ENCODE data around the gene DNAH6.

DNAH6 gene

DNA sequence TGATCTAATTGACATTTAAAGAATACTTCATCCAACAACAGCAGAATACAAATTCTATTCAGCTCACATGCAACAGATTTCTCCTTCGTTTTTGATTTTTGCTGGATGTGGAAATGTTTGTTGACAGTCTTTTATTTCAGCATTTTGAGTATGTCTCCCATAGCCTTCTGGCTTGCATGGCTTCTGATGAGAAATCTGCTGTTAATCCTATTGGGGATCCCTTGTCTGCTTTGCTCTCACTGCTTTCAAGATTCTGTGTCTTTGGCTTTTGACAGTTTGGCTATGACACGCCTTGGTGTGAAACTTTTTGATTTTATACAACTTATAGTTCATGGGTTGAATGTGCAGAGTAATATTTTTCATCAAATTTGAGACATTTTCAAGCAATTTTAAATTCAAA, 319.9 kb downstream of the DNAH6 start:
- DNase-seq (ENCODE audit: low read depth, low spot score), result no peak

GRCh38 chr2:84838434-84839145, 322.3 kb downstream of the DNAH6 start:
- no peak for DNase-seq (ENCODE audit: low read depth, low spot score)

GRCh38 chr2:84839851-84840250, 323.6 kb downstream of the DNAH6 start:
- DNase-seq (ENCODE audit: low read depth, low spot score), result no peak

DNA sequence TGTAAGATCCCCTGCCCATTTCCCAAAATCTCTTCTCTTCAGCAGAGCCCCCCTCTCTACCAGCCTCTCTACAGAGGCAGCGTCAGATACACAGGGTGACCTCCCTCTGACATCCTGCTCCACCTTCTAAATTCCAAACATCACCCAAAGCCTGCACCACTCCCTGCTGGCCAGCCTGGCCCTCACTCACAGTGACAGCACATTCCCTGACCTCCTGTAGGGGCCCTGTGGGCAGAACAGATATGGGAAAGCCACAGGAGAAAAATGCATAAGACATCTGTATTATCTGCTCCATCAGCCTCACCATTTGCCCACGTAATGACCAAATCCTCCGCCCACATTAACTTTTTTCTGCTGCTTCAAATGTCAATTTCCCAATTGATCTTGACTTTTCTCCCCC, 324.0 kb downstream of the DNAH6 start:
- no peak for DNase-seq (ENCODE audit: low read depth, low spot score)

DNA sequence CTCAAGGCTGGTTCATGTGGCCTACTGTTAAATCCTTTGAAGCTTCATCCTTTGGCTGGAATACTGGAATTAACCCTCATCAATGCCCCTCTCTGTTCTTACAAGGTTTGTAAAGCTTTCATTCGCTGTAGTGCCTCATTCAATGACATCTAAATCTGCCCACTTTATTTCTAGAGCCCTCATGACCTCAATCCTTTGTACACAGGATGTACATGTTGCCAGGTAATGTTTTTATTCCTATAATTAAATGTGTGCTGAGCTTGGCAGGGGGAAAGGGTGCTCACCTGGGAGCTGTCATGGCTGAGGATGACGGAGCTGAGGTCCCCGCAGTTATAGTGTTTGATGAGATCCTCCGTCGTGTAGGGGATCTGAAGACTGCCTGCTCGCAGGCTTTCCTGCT, 325.3 kb downstream of the DNAH6 start:
- no peak for DNase-seq (ENCODE audit: low read depth, low spot score)

DNA sequence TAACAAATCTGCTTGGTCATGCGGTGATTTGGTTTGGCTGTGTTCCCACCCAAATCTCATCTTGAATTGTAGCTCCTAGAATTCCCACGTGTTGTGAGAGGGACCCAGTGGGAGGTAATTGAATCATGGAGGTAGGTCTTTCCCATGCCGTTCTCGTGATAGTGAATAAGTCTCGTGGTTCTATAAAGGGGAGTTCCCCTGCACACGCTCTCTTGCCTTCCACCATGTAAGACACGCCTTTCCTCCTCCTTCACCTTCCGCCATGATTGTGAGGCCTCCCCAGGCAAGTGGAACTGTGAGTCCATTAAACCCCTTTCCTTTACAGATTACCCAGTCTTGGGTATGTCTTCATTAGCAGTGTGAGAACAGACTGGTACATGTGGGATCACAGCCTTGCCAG, 327.8 kb downstream of the DNAH6 start:
- no peak for DNase-seq (ENCODE audit: low read depth, low spot score)

DNA sequence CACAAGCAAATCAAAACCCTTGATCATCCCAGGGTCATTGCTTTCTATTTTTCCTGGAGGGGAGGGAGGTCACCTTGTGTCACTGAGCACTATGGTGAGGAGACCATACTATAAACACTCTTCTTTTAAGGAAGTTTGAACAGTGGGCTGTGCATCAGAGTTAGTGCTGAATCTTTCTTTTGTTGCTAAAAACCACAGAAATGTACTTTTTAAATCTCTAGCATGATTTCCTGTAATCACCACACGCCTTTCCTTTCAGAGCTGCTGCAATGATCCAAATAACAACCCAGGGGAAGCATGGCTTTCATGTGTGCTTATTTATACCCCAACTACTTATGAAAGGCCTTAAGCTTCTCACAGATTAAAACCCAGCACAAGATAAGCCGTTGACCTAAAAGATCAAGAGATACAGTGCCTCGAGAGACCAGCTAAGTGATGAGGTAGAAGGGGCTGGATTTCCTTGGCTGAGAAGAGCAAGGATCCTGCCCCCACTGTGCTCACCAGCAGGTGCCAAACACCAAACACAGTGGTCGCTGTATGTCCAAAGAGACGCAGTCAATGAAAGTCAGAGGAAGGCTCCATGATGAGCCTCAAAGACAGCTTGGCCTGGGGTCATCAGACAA, 329.9 kb downstream of the DNAH6 start:
- DNase-seq (ENCODE audit: low read depth, low spot score), result no peak

- DNase-seq (ENCODE audit: low read depth, low spot score), result no peak
Measured at GRCh38 chr2:84846741-84847142, 330.4 kb downstream of the DNAH6 start.

- no peak for DNase-seq (ENCODE audit: low read depth, low spot score)
Measured at GRCh38 chr2:84847326-84848050, 331.2 kb downstream of the DNAH6 start.

- no peak for DNase-seq (ENCODE audit: low read depth, low spot score)
Measured at GRCh38 chr2:84849271-84849952, 333.1 kb downstream of the DNAH6 start.

DNA sequence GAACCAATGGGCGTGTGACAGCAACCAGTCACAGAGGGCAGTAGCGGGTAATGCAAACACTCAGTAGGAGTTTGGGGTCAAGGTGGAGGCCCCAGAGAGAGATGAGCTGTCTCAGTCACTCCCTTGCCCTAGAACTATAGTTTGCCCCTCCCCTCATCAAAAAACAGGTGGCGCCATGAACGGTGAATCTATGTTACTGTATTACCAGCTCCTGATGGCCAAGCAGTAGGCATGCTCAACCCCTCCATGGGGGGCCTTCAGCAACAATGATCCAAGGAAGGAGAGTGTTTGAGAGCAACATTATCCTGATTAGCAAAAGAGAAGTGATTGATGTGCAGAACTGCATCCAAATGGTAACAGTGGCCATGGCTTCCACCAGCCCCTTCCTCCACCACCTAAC, 334.2 kb downstream of the DNAH6 start:
- no peak for DNase-seq (ENCODE audit: low read depth, low spot score)

DNA sequence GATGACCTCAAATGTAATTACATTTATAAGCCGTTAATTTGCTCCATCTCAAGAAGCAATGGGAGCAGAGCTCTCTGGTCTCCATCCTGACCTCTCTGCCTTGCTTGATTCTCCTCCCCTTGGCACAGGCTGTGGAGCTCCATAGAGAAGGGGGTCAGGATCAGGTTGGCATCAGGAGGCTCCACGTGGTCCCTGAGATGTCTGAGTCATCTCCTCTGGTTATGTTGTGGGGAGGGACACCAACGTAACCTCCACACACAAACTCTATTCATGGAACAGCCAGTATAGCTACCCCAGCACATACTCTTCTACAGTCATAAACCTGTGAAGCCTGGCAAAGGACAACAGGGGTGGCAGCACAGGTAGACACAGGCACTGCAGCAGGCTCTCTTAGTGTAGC, 335.6 kb downstream of the DNAH6 start:
- no peak for DNase-seq (ENCODE audit: low read depth, low spot score)

- no peak for DNase-seq (ENCODE audit: low read depth, low spot score)
Measured at GRCh38 chr2:84854850-84855249, 338.6 kb downstream of the DNAH6 start.

DNA sequence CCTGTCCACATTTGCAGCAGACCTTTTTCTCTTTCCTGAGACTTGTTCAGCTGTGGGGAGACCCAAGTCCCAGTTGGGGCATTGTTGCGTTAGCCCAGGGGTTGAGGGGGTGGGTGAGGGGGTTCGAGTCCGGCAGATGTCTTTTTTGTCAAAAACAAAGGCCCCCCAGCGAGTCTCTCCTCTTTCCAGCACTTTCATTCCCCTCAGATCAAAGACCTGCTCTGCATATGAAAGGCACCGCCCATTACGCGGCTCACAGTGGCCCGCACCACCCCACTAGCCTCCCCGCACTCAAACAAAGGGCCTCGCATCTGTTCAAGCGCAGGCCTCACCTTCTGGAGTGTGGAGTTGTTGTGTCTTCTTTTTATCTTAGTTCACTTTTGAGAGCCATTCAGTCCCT, 339.4 kb downstream of the DNAH6 start:
- peak; percentile 70 for DNase-seq (ENCODE audit: low read depth, low spot score)

GRCh38 chr2:84856787-84857186, 340.5 kb downstream of the DNAH6 start:
- DNase-seq (ENCODE audit: low read depth, low spot score), result no peak

GRCh38 chr2:84857566-84857965, 341.3 kb downstream of the DNAH6 start:
- no peak for DNase-seq (ENCODE audit: low read depth, low spot score)

DNA sequence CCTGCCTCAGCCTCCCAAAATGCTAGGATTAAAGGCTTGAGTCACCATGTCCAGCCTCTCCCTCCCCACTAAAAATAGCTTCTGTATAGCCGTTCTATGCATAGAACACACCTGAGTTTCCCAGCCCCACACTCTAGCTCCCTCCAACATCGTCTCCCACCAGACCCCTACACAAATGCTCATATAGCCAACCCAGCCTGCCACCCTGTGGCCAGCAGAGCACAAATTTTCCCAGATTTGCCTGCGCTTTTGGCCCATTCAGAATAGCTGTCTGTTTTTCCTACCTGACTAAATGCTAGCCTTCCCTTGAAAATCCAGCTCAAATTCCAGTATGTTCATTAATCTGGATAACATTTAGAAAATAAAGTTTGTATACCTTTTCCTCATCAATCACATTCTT, 341.8 kb downstream of the DNAH6 start:
- no peak for DNase-seq (ENCODE audit: low read depth, low spot score)

DNA sequence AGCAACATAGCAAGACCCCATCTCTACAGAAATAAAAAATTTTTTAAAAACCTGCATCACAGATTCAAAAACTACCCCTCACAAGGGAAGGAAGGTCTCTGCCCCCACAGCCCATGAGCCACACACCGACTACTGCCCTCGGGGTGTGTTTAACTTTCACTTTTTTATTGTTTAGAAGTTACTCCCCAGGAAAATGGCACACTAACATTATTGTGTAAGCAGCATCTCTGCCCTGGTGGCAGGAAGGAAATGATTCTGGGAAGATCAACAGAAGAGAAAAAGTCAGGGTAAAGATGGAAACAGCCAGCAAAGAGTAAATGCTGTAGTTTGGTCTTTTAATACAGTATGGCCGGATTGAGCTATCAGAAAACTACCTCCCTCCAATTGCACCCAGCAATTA, 342.6 kb downstream of the DNAH6 start:
- no peak for DNase-seq (ENCODE audit: low read depth, low spot score)

- no peak for DNase-seq (ENCODE audit: low read depth, low spot score)
Measured at GRCh38 chr2:84861539-84861938, 345.2 kb downstream of the DNAH6 start.

DNA sequence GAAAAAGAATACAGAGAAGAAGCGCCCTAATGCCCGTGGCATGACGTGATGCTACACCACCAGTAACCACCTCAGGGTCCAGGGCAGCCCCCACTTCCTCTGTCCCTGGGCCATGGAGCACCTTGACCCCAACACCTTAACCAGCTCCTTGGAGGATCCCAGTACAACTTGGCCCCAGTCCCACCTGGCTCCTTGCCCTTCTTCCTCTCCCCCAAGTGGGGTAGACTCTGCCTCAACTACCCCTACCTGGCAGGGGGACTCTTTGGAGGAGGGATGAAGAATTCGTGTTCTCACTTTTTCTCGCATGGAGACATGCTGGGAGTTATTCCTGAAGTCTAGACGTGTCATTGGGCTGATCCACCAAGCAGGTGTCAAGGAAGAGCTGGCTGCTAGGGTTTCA, 345.7 kb downstream of the DNAH6 start:
- DNase-seq (ENCODE audit: low read depth, low spot score), result no peak

- DNase-seq (ENCODE audit: low read depth, low spot score), result no peak
Measured at GRCh38 chr2:84865181-84865783, 349.0 kb downstream of the DNAH6 start.

DNA sequence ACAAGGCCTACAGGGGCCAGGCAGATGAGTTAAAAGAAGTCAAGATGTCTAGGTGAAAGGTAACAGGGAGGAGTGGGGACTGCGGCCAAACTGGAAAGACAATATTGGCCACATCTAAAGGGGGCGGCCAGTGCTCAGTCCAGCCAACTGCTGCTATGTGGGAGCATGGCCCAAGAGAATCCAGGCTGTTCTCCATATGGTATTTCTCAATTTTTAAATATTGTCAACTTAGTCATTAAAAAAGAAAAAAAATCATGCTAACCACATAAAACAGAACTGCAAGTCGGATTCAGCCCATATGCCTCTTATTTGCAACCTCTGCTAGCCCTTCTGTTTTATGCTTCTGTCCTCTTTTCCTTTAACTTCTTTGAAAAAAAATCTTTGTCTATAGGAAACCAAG, 349.8 kb downstream of the DNAH6 start:
- no peak for DNase-seq (ENCODE audit: low read depth, low spot score)
